OCI-LY3 (cell line): Measurements from ENCODE around the gene TSC1.

ENCODE experiments used
- EZH2phosphoT487 ChIP-seq: fragments of 200-600 bp; shearing (Covaris generic); IDR thresholded peaks from 2 replicates; pipeline ENCODE4 v1.6.1; 2018; ENCODE audit warnings: antibody characterized with exemption, mixed run types, low read depth
- TF ChIP-seq, protein P1 (sequence below): fragments of 200-600, 300-600 bp; sonication (generic); IDR thresholded peaks from 2 replicates; pipeline ENCODE4 v1.5.1; 2014; ENCODE audit warnings: antibody characterized with exemption, low read length, low read depth

- TF ChIP-seq, protein P1, sequence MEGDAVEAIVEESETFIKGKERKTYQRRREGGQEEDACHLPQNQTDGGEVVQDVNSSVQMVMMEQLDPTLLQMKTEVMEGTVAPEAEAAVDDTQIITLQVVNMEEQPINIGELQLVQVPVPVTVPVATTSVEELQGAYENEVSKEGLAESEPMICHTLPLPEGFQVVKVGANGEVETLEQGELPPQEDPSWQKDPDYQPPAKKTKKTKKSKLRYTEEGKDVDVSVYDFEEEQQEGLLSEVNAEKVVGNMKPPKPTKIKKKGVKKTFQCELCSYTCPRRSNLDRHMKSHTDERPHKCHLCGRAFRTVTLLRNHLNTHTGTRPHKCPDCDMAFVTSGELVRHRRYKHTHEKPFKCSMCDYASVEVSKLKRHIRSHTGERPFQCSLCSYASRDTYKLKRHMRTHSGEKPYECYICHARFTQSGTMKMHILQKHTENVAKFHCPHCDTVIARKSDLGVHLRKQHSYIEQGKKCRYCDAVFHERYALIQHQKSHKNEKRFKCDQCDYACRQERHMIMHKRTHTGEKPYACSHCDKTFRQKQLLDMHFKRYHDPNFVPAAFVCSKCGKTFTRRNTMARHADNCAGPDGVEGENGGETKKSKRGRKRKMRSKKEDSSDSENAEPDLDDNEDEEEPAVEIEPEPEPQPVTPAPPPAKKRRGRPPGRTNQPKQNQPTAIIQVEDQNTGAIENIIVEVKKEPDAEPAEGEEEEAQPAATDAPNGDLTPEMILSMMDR: no peak
- no peak for TF ChIP-seq EZH2phosphoT487
Measured at GRCh38 chr9:132993511-132993939, 49.1 kb upstream of the TSC1 start.
